GM12864 (cell line): Measurements from ENCODE around the gene DOC2A.
"Not testable (repeated sequence)": the region's sequence is repeated elsewhere in the genome, so short reads cannot be mapped to it uniquely, and the experiment has no call there.

Experiments
- DNase-seq: peaks from one replicate; pipeline ENCODE4 v3.0.0-alpha.2; 2011; ENCODE audit warnings: low read depth
- H3K4me3 ChIP-seq: 2 replicates; pipeline ENCODE4 v1.5.1; 2011; ENCODE audit warnings: mild to moderate bottlenecking, low read depth, low read length, control low read depth
- TF ChIP-seq, protein P1 (sequence below): IDR thresholded peaks from 2 replicates; pipeline ENCODE4 v1.5.1; 2011; ENCODE audit warnings: low read depth, mild to moderate bottlenecking, moderate library complexity, low read length, control low read depth, inconsistent platforms; ENCODE audit errors: missing control alignments

DOC2A gene

DNA sequence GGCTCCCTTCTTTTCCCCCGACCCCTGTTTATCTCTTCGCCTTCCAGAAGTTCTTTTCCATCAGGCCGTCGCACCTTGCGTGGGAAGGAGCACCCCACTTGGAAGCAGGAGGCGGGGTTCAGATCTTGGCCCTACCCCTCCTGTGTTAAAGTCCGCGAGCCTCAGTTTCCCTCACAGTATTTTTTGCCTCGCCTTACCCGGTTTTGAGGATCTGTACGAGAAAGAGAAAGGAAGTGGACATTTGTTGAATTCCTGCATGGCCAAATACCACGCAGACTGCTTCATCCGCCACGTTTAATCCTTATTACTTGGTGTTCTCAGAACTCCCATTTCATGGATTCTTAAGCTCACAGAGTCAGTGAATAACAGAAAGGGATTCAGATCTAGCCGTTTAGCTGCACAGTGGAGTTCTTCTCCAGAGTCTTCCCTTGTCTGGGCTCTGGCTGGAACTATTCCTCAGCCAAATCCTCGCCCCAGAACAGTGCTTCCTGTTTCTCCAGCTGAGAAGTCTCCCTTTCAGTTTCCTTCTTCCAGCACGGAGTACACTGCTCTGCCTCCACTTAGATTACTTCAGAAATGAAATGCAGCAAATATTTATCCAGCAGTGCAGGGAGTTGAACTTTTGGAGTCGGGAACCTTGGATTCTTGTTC is 48.4 kb downstream of the DOC2A start:
- TF ChIP-seq, protein P1, sequence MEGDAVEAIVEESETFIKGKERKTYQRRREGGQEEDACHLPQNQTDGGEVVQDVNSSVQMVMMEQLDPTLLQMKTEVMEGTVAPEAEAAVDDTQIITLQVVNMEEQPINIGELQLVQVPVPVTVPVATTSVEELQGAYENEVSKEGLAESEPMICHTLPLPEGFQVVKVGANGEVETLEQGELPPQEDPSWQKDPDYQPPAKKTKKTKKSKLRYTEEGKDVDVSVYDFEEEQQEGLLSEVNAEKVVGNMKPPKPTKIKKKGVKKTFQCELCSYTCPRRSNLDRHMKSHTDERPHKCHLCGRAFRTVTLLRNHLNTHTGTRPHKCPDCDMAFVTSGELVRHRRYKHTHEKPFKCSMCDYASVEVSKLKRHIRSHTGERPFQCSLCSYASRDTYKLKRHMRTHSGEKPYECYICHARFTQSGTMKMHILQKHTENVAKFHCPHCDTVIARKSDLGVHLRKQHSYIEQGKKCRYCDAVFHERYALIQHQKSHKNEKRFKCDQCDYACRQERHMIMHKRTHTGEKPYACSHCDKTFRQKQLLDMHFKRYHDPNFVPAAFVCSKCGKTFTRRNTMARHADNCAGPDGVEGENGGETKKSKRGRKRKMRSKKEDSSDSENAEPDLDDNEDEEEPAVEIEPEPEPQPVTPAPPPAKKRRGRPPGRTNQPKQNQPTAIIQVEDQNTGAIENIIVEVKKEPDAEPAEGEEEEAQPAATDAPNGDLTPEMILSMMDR, result no peak
- H3K4me3 ChIP-seq, result peak overlapping the region; percentile 78
- DNase-seq, result no peak

DNA sequence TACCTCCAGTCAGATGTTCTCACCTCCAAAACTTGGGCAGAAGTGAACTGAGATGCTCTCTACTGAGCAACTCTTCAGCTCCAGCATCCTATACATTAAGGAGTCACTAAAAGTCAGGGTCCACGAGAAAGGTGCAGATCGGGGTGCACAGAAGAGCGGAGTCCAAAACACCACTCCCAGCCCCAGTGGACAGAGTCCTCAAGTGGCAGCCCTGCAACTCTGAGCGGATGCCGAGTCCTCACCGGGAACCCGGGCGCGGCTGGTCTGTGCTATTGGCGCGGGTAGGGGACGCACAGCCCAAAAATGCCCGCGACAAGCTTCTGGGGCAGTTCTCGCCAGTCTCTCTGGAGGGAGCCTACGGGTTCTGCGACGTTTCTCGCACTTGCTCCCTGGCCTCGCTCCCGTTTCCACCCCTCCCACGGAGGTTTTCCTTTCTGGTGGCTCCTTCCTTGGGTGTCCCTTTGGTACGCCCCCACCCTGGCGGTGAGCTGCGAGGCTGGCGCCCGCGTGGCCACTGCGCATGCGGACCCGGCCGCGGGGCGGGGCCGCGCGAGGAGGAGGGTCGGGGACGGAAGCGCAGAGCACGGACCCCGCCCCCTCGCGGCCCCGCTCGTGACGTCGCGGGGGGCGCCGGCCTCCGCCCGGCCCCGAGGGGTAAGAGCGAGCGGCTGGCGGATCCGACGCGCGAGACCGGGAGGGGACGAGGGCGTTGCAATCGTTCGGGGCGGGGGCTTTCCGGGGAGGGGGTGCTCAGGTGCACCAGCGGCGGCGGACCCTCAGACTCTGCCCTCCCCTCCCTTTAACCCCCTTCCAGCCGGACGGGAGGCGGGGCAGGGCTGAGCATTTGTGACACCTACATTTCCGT is 49.1 kb downstream of the DOC2A start, which contains the start of gene TMEM219:
Gene TMEM219 (plus strand): TSS at position 601 of the 865 bp plus-strand sequence. CDS start 1,065 bp downstream, outside the sequence.
- DNase-seq, result peak; percentile 50
- TF ChIP-seq, protein P1, result peak; percentile 47
- H3K4me3 ChIP-seq, result peak within 1 kb of the TSS; percentile 78

DNA sequence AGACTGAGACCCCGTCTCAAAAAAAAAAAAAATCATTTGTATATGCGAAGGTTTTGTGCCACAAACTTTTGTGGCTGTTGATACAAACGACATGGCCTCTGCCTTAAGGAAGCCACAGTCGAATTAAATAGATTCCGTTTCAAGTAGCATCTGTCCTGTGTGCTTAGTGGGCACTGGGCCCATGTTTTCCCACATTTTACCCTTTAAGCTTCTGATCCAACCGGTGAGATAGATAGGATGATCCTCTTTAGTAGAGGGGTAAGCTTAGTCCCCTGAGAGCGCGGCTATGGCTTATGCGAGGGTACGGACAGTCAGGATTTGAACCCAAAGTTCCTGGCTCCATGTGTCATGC is 49.7 kb downstream of the DOC2A start:
- TF ChIP-seq, protein P1, result no peak
- DNase-seq, result no peak
- H3K4me3 ChIP-seq, result peak overlapping the region; percentile 78

DNA sequence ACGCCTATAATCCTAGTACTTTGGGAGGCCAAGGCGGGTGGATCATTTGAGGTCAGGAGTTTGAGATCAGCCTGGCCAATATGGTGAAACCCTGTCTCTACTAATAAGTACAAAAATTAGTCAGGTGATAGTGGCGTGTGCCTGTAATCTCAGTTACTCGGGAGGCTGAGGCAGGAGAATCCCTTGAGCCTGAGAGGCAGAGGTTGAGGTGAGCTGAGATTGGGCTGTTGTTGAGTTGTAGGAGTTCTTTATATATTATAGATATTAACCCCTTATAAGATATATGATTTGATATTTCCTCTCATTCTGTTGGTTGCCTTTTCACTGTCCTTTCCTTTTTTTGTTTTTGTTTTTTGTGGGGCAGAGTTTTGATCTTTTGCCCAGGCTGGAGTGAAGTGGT is 51.0 kb downstream of the DOC2A start:
- not testable (repeated sequence) for DNase-seq, H3K4me3 ChIP-seq

DNA sequence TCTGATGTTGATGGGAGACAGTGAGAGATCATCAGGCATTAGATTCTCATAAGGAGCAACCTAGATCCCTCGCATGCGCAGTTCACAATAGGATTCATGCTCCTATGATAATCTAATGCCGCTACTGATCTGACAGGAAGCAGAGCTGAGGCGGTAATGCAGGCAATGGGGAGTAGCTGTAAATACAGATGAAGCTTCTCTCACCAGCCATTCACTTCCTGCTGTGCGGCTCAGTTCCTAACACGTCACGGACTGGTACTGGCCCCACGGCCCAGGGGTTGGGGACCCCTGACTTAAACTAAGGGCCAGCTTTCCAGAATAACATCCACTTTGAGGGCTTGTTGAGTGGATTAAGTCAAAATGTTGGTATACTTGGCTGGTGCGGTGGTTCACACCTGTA is 51.5 kb downstream of the DOC2A start:
- no peak for DNase-seq
- no peak overlapping the region for H3K4me3 ChIP-seq
- TF ChIP-seq, protein P1, result no peak

DNA sequence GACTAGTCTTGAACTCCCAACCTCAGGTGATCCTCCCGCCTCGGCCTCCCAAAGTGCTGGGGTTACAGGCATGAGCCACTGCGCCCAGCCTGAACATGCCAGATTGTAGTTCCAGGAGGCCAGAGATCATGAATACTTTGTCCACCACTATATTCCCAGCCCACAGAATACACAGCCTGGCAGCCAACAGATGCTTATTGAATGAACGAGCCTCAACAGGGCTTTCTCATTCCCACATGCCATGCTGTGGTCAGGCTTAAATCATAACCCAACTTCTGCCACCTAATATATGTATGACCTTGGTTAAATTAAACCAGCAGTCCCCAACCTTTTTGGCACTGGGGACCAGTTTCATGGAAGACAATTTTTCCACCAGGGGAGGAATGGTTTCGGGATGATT is 52.1 kb downstream of the DOC2A start:
- no peak overlapping the region for H3K4me3 ChIP-seq
- DNase-seq, result no peak
- TF ChIP-seq, protein P1, result no peak
